Prostate gland (tissue), 2 donors: Measurements from ENCODE around the gene FAM50A. TPM values are rescaled to one million over a fixed set of nuclear protein-coding genes. Genes with fewer than 3 reads are reported as not detected.

Experiments used
- DNase-seq: peaks from one replicate; pipeline ENCODE4 v3.0.0-alpha.2; 2019; ENCODE audit warnings: low spot score
- H3K27ac ChIP-seq, 2 donors: fragments of 200-600 bp; sonication (generic); 2 replicates each; pipeline ENCODE4 v1.5.1; 2017 to 2019
- H3K27me3 ChIP-seq: fragments of 200-600 bp; sonication (generic); replicated peaks from 2 replicates; pipeline ENCODE4 v1.5.1; 2019; ENCODE audit not compliant: insufficient read depth
- H3K36me3 ChIP-seq, 2 donors: fragments of 200-600 bp; sonication (generic); 1 replicate in 1 of 2; 2 replicates in 1 of 2; pipeline versions ENCODE4 v1.5.1 to v1.8.1; 2017 to 2019
- H3K4me1 ChIP-seq: fragments of 200-600 bp; sonication (generic); replicated peaks from 2 replicates; pipeline ENCODE4 v1.5.1; 2019
- H3K4me3 ChIP-seq, 2 donors: fragments of 200-600 bp; sonication (generic); 2 replicates each; pipeline ENCODE4 v1.5.1; 2017 to 2019
- H3K9me3 ChIP-seq: fragments of 200-600 bp; sonication (generic); 2 replicates; pipeline ENCODE4 v1.5.1; 2017
- CTCF ChIP-seq, 4 experiments: fragments of 200-600 bp in 2 of 4; fragments of 450-650 bp in 2 of 4; sonication (generic) in 2 of 4; IDR thresholded peaks; 1 replicate in 3 of 4; 2 replicates in 1 of 4; pipeline ENCODE4 v1.5.1; 2016 to 2019; ENCODE audit warnings: antibody characterized with exemption in 4 of 4, mild to moderate bottlenecking in 2 of 4, moderate library complexity in 2 of 4
- POLR2A ChIP-seq: fragments of 450-650 bp; IDR thresholded peaks from one replicate; pipeline ENCODE4 v1.6.1; 2016; ENCODE audit warnings: antibody characterized with exemption, mild to moderate bottlenecking
- POLR2AphosphoS5 ChIP-seq: sonication (generic); formaldehyde crosslinking; IDR thresholded peaks from one replicate; pipeline ENCODE4 v1.6.1; 2017; ENCODE audit warnings: antibody characterized with exemption
- WGBS: methylation state at CpG from one replicate; pipeline ENCODE4 v1.1.5; 2018; 5-methylcytosine and 5-hydroxymethylcytosine counted together
- intact Hi-C: fragments of 100-400 bp; cut with DNase I; formaldehyde crosslinking; loops from one replicate; pipeline ENCODE4 v1.14.2; 2022
- total RNA-seq, 2 donors: library from RNA; depleted of rRNA; stranded (reverse); fragments of >200 nt; gene quantifications; one replicate each; pipeline ENCODE4 v1.1.0, GENCODE V29; 2016

Gene FAM50A
- total RNA-seq, 2 donors from 2014 or later: 32.9 to 35.8 TPM

GRCh38 chrX:154401918-154402621 is 41.9 kb upstream of the FAM50A start:
- 26% methylated on average over 6 of the region's 6 CpGs for WGBS
- TF ChIP-seq POLR2A: no peak
- TF ChIP-seq POLR2AphosphoS5: peak; percentile 53
- no peak for TF ChIP-seq CTCF (IDR thresholded peaks at IDR 0.05)
- DNase-seq: peak; percentile 30
- Histone ChIP-seq H3K36me3 (no peaks in the 10 kb centered on the region), H3K27me3 (no peaks in the 10 kb centered on the region), H3K4me3 (no peak overlapping the region), H3K27ac (peak overlapping the region; percentile 46 to 63), H3K4me1 (no peaks in the 10 kb centered on the region), H3K9me3 (no peaks in the 10 kb centered on the region)
- intact Hi-C loops: loop anchor here (5.0 kb wide), 1 partner anchor 35 kb away; the partner anchor contains the start of gene GDI1

- H3K36me3 ChIP-seq: no peaks in the 10 kb centered on the region
- no peak for DNase-seq
- no peaks in the 10 kb centered on the region for H3K4me1 ChIP-seq
- H3K4me3 ChIP-seq: no peak overlapping the region
- no peak for TF ChIP-seq CTCF (IDR thresholded peaks at IDR 0.05)
- no peak for TF ChIP-seq POLR2AphosphoS5
- no peak for TF ChIP-seq POLR2A
- peak overlapping the region; percentile 46 to 63 for H3K27ac ChIP-seq
- no peaks in the 10 kb centered on the region for H3K9me3 ChIP-seq
- H3K27me3 ChIP-seq: no peaks in the 10 kb centered on the region
- no CpG with 5 or more reads among the region's 19 CpGs for WGBS
- intact Hi-C loops: loop anchor here (5.0 kb wide), 1 partner anchor 35 kb away; the partner anchor contains the start of gene GDI1
These were observed 41.3 kb upstream of the FAM50A start for GRCh38 chrX:154402622-154403127.

- intact Hi-C loops: loop anchor here (5.0 kb wide), 1 partner anchor 34 kb away; the partner anchor contains the start of gene GDI1
These were observed 40.7 kb upstream of the FAM50A start for GRCh38 chrX:154403192-154403591.

GRCh38 chrX:154403858-154404257 is 40.1 kb upstream of the FAM50A start:
- no peak for DNase-seq
- Histone ChIP-seq H3K4me1 (no peaks in the 10 kb centered on the region), H3K9me3 (no peaks in the 10 kb centered on the region), H3K27ac (no peak overlapping the region), H3K36me3 (no peaks in the 10 kb centered on the region), H3K4me3 (no peak overlapping the region), H3K27me3 (no peaks in the 10 kb centered on the region)
- intact Hi-C loops: loop anchor here (5.0 kb wide), 1 partner anchor 33 kb away; the partner anchor contains the start of gene GDI1
- TF ChIP-seq POLR2A (no peak), CTCF (IDR thresholded peaks at IDR 0.05) (no peak), POLR2AphosphoS5 (no peak)
- 92% methylated on average over 4 of the region's 4 CpGs for WGBS

More at GRCh38 chrX:154403192-154403591, 40.7 kb upstream of the FAM50A start:
- H3K27me3 ChIP-seq: no peaks in the 10 kb centered on the region
- 95% methylated on average over 5 of the region's 10 CpGs for WGBS
- H3K4me1 ChIP-seq: no peaks in the 10 kb centered on the region
- no peaks in the 10 kb centered on the region for H3K9me3 ChIP-seq
- H3K4me3 ChIP-seq: no peak overlapping the region
- DNase-seq: no peak
- no peak overlapping the region for H3K27ac ChIP-seq
- TF ChIP-seq CTCF (IDR thresholded peaks at IDR 0.05) (no peak), POLR2A (no peak), POLR2AphosphoS5 (no peak)
- no peaks in the 10 kb centered on the region for H3K36me3 ChIP-seq
